A549 (cell line): Measurements from ENCODE around the gene KATNAL1. TPM values are rescaled to one million over a fixed set of nuclear protein-coding genes. Genes with fewer than 3 reads are reported as not detected.

Source experiments
- ATAC-seq, 2 experiments: fragments of 200-7000 bp in 1 of 2; fragments of >200 bp in 1 of 2; cut with Nextera tagmentation in 1 of 2; cut with Tn5 transposase in 1 of 2; 3 replicates each; pipeline versions ENCODE4 v1.8.0 to v1.9.1; 2018 to 2020; ENCODE audit warnings: mild to moderate bottlenecking in 1 of 2, moderate library complexity in 1 of 2
- CTCF ChIA-PET: fragments of 300-600 bp; sonication (Branson Sonifier 250); formaldehyde crosslinking; extraction: SDS; loops from one replicate; lab custom pipeline; 2021; ENCODE audit warnings: antibody characterized with exemption, inconsistent platforms; lab: Yijun Ruan, JAX
- POLR2A ChIA-PET: fragments of 350-600 bp; formaldehyde crosslinking; extraction: SDS; loops from one replicate; lab custom pipeline; 2021; ENCODE audit warnings: antibody characterized with exemption, inconsistent platforms; lab: Yijun Ruan, JAX
- DNase-seq, 2 experiments: peaks; one replicate each; pipeline versions ENCODE4 v3.0.0 to v3.0.0-alpha.2; 2011 to 2016; ENCODE audit warnings: low read depth in 1 of 2, low spot score in 1 of 2
- FAIRE-seq: peaks from 2 replicates; lab custom pipeline; 2011; peaks lifted over from hg19 to GRCh38; lab: Jason Lieb, UNC
- H3K27ac ChIP-seq, 2 experiments: fragments of >200 bp; sonication (Bioruptor Twin); formaldehyde crosslinking; 3 replicates each; pipeline ENCODE4 v1.5.1; 2016 to 2017
- H3K4me1 ChIP-seq: fragments of >200 bp; sonication (Bioruptor Twin); formaldehyde crosslinking; 3 replicates; pipeline ENCODE4 v1.6.1; 2016
- H3K4me2 ChIP-seq: fragments of >200 bp; sonication (Bioruptor Twin); formaldehyde crosslinking; 3 replicates; pipeline ENCODE4 v1.6.1; 2016
- H3K4me3 ChIP-seq: fragments of >200 bp; sonication (Bioruptor Twin); formaldehyde crosslinking; 3 replicates; pipeline ENCODE4 v1.5.1; 2016
- H3K9me3 ChIP-seq: fragments of >200 bp; sonication (Bioruptor Twin); formaldehyde crosslinking; 3 replicates; pipeline ENCODE4 v1.6.1; 2016
- ATOH8 ChIP-seq: fragments of 250-450 bp; sonication (Bioruptor Pico); IDR thresholded peaks from 2 replicates; pipeline ENCODE4 v1.5.0; 2020; ENCODE audit warnings: low read depth, mild to moderate bottlenecking, moderate library complexity
- CBX8 ChIP-seq: fragments of 200-600 bp; sonication (generic); IDR thresholded peaks from 2 replicates; pipeline ENCODE4 v1.6.1; 2016
- CHD2 ChIP-seq: fragments of 150-350 bp; IDR thresholded peaks from 2 replicates; pipeline ENCODE4 v1.6.1; 2014; ENCODE audit warnings: low read length; ENCODE audit not compliant: partially characterized antibody
- CHD4 ChIP-seq: fragments of 200-600 bp; sonication (generic); IDR thresholded peaks from 2 replicates; pipeline ENCODE4 v1.6.1; 2016; ENCODE audit warnings: antibody characterized with exemption, mild to moderate bottlenecking, borderline replicate concordance
- ELK1 ChIP-seq: fragments of 150-350 bp; IDR thresholded peaks from 2 replicates; pipeline ENCODE4 v1.6.1; 2014; ENCODE audit warnings: low read depth, mild to moderate bottlenecking, low read length
- EP300 ChIP-seq, 2 experiments: fragments of >200 bp; sonication (Bioruptor Twin); formaldehyde crosslinking; IDR thresholded peaks; 2 replicates in 1 of 2; 3 replicates in 1 of 2; pipeline ENCODE4 v1.6.1; 2016 to 2017
- ESRRA ChIP-seq: fragments of 150-350 bp; IDR thresholded peaks from 2 replicates; pipeline ENCODE4 v1.6.1; 2014; ENCODE audit warnings: mild to moderate bottlenecking, low read length, borderline replicate concordance
- HES2 ChIP-seq: fragments of >200 bp; sonication (Bioruptor Twin); formaldehyde crosslinking; IDR thresholded peaks from 2 replicates; pipeline ENCODE4 v1.6.1; 2016
- HOXA7 ChIP-seq: fragments of 250-450 bp; sonication (Bioruptor Pico); IDR thresholded peaks from 2 replicates; pipeline ENCODE4 v1.5.0; 2020; ENCODE audit warnings: mild to moderate bottlenecking, moderate library complexity
- MAZ ChIP-seq: fragments of 150-350 bp; IDR thresholded peaks from 2 replicates; pipeline ENCODE4 v1.6.1; 2014; ENCODE audit warnings: antibody characterized with exemption, low read depth, low read length, borderline replicate concordance
- NR3C1 ChIP-seq: fragments of >200 bp; sonication (Bioruptor Twin); formaldehyde crosslinking; IDR thresholded peaks from 3 replicates; pipeline ENCODE4 v1.6.1; 2017
- POLR2AphosphoS2 ChIP-seq: conservative IDR thresholded peaks from 2 replicates; pipeline ENCODE4 v1.6.1; 2012; ENCODE audit warnings: low read length, improper control_type of control experiment, inconsistent platforms
- RAD21 ChIP-seq, 2 experiments: fragments of >200 bp in 1 of 2; sonication (Bioruptor Twin) in 1 of 2; formaldehyde crosslinking in 1 of 2; IDR thresholded peaks in 1 of 2; conservative IDR thresholded peaks in 1 of 2; 2 replicates in 1 of 2; 3 replicates in 1 of 2; pipeline ENCODE4 v1.6.1; 2012 to 2018; ENCODE audit warnings: inconsistent platforms in 1 of 2
- RCOR1 ChIP-seq: fragments of 150-350 bp; IDR thresholded peaks from 2 replicates; pipeline ENCODE4 v1.6.1; 2014; ENCODE audit warnings: antibody characterized with exemption, low read length, low read depth
- SMC3 ChIP-seq: fragments of >200 bp; sonication (Bioruptor Twin); formaldehyde crosslinking; IDR thresholded peaks from 3 replicates; pipeline ENCODE4 v1.6.1; 2018; ENCODE audit warnings: inconsistent platforms
- SREBF2 ChIP-seq: fragments of 450-650 bp; IDR thresholded peaks from 2 replicates; pipeline ENCODE4 v1.6.1; 2014; ENCODE audit warnings: mild to moderate bottlenecking, moderate library complexity
- WGBS: methylation state at CpG from one replicate; pipeline ENCODE4 v1.1.6; 2017; ENCODE audit errors: missing lambda C conversion rate; 5-methylcytosine and 5-hydroxymethylcytosine counted together
- polyA plus RNA-seq, 4 experiments: library from polyadenylated mRNA; depleted of rRNA in 3 of 4; stranded (reverse); fragments of >200 nt; fragmentation: RNase III in 1 of 4; extraction: RNeasy Plus Mini Kit Qiagen cat#74134 plus additional on column Dnase treatment in 1 of 4; gene quantifications; 2 replicates in 3 of 4; 3 replicates in 1 of 4; pipeline ENCODE4 v1.2.3, GENCODE V29; 2011 to 2017

The KATNAL1 gene
- polyA plus RNA-seq, 2 of the 4 experiments (the other 2 are of a cell fraction), result 7.9 to 10.5 TPM

GRCh38 chr13:30303269-30303668 lies 4.1 kb downstream of the KATNAL1 start (continued):
- no peak for TF ChIP-seq RAD21 (conservative IDR thresholded peaks at IDR 0.05 in 1 of 2, IDR thresholded peaks at IDR 0.05 in 1 of 2)
- TF ChIP-seq ESRRA, result no peak

GRCh38 chr13:30301827-30302226 lies 5.5 kb downstream of the KATNAL1 start:
- DNase-seq, result no peak
- H3K4me3 ChIP-seq, result no peak overlapping the region
- H3K4me2 ChIP-seq, result no peak overlapping the region; the same call in 2 of the 3 replicates
- CTCF ChIA-PET, result no interaction called here
- no peaks in the 10 kb centered on the region for H3K9me3 ChIP-seq
- H3K27ac ChIP-seq, result no peak overlapping the region
- POLR2A ChIA-PET, result no interaction called here
- FAIRE-seq, result no peak
- no peak for TF ChIP-seq RCOR1
- TF ChIP-seq ELK1, result no peak
- TF ChIP-seq SMC3, result no peak
- TF ChIP-seq POLR2AphosphoS2, result no peak
- no peak for TF ChIP-seq CHD2
- TF ChIP-seq CBX8, result no peak
- WGBS, result 86% methylated on average over 5 of the region's 5 CpGs
- no peak for ATAC-seq
- H3K4me1 ChIP-seq, result peaks cover 28% of the 10 kb centered on the region; the same call in 2 of the 3 replicates

GRCh38 chr13:30300596-30300995 lies 6.8 kb downstream of the KATNAL1 start:
- 81% methylated on average over 1 of the region's 1 CpG for WGBS
- peaks cover 24% of the 10 kb centered on the region; the same call in 2 of the 3 replicates for H3K4me1 ChIP-seq
- TF ChIP-seq CHD2 (no peak), NR3C1 (no peak), ATOH8 (CRISPR knock-in tag) (no peak), HOXA7 (no peak), SREBF2 (no peak), EP300 (IDR thresholded peaks at IDR 0.05) (no peak), MAZ (no peak), CHD4 (no peak)
- TF ChIP-seq, all 56 proteins: peak for 0
- H3K4me3 ChIP-seq, result no peak overlapping the region
- no peak overlapping the region for H3K27ac ChIP-seq
- no peaks in the 10 kb centered on the region for H3K9me3 ChIP-seq
- no peak for ATAC-seq
- no peak for FAIRE-seq
- POLR2A ChIA-PET, result no interaction called here
- H3K4me2 ChIP-seq, result no peak overlapping the region
- no peak for DNase-seq
- CTCF ChIA-PET, result no interaction called here

- ChIA-PET CTCF (no interaction called here), POLR2A (no interaction called here)
- TF ChIP-seq ATOH8 (CRISPR knock-in tag) (no peak), HES2 (no peak)
- Histone ChIP-seq H3K4me1 (peaks cover 19% of the 10 kb centered on the region; the same call in 2 of the 3 replicates), H3K4me2 (no peak overlapping the region), H3K9me3 (no peaks in the 10 kb centered on the region), H3K4me3 (no peak overlapping the region), H3K27ac (no peak overlapping the region)
- no peak for DNase-seq
- FAIRE-seq, result no peak
- no peak for ATAC-seq
Observed at GRCh38 chr13:30299786-30300185, 7.6 kb downstream of the KATNAL1 start.
